Glutamatergic neuron (in vitro differentiated cells): ENCODE results near the gene PIP5K1C. TPM values are rescaled to one million over a fixed set of nuclear protein-coding genes. Genes with fewer than 3 reads are reported as not detected.

Experiments
- DNase-seq: peaks from one replicate; pipeline ENCODE4 v3.0.0; 2022
- H3K27ac Mint-ChIP-seq: one replicate; pipeline ENCODE4 v1.8.0; 2020; ENCODE audit warnings: mild to moderate bottlenecking, mixed read lengths, inconsistent platforms; ENCODE audit not compliant: unreplicated experiment
- H3K27me3 Mint-ChIP-seq: one replicate; pipeline ENCODE4 v1.8.0; 2020; ENCODE audit warnings: mild to moderate bottlenecking, moderate library complexity, mixed read lengths, inconsistent platforms; ENCODE audit not compliant: unreplicated experiment
- H3K36me3 Mint-ChIP-seq: one replicate; pipeline ENCODE4 v1.8.0; 2020; ENCODE audit warnings: mild to moderate bottlenecking, mixed read lengths, inconsistent platforms; ENCODE audit not compliant: unreplicated experiment
- H3K4me1 Mint-ChIP-seq: one replicate; pipeline ENCODE4 v1.8.0; 2020; ENCODE audit warnings: mild to moderate bottlenecking, low read depth, mixed read lengths, inconsistent platforms; ENCODE audit not compliant: unreplicated experiment
- H3K4me3 Mint-ChIP-seq: one replicate; pipeline ENCODE4 v1.8.0; 2020; ENCODE audit warnings: mild to moderate bottlenecking, mixed read lengths, inconsistent platforms; ENCODE audit not compliant: unreplicated experiment
- H3K9me3 Mint-ChIP-seq: one replicate; pipeline ENCODE4 v1.8.0; 2020; ENCODE audit warnings: mild to moderate bottlenecking, moderate library complexity, mixed read lengths, inconsistent platforms; ENCODE audit not compliant: unreplicated experiment
- total RNA-seq: library from RNA; stranded (reverse); fragmentation: NEBNext Ultra II Directional; extraction: Animal tissue kit (Norgen Biotek cat#: 25700); gene quantifications from one replicate; pipeline ENCODE4 v1.2.1, GENCODE V29; 2021; ENCODE audit not compliant: unreplicated experiment
- TF ChIP-seq, protein P1 (sequence below): fragments of 200-600 bp; sonication (generic); IDR thresholded peaks from one replicate; pipeline ENCODE4 v1.5.0; 2021; ENCODE audit not compliant: partially characterized antibody, unreplicated experiment

The PIP5K1C gene
- total RNA-seq, 1 donor from 2014 or later: 169 TPM

DNA sequence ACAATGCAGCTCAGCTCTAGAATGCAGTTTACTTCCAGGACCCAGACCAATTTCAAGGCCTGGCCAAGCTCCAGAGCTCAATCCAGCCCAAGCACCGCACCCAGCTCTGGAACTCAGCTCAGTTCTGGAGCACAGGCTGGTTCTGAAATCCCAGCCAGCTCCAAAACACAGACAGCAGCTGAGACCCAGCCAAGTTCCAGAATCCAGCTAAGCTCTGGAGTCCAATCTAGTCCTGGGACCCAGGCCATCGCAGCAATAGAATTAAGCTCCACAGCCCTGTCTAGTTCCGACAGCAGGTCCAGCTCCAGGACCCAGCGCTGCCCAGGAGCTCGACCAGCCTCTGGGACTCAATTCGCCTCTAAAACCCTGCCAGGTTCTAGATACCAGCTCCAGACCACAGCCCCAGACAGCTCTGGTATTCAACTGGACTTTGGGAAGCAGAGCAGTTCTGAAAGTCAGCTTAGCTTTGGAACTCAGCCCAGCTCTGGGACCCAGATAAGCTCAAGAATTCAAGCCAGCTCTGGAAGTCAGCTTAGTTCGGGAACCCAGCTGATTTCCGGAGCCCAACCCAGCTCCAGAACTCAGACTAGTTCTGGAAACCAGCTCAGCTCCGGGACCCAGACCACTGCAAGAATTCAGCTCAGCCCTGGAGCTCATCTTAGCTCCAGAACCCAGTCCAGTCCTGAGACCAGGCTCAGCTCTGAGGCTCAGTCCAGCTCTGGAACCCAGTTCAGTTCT, 108.2 kb downstream of the PIP5K1C start:
- H3K27ac Mint-ChIP-seq: no peak overlapping the region
- H3K27me3 Mint-ChIP-seq: peaks cover 9% of the 10 kb centered on the region
- H3K4me3 Mint-ChIP-seq: no peak overlapping the region

DNA sequence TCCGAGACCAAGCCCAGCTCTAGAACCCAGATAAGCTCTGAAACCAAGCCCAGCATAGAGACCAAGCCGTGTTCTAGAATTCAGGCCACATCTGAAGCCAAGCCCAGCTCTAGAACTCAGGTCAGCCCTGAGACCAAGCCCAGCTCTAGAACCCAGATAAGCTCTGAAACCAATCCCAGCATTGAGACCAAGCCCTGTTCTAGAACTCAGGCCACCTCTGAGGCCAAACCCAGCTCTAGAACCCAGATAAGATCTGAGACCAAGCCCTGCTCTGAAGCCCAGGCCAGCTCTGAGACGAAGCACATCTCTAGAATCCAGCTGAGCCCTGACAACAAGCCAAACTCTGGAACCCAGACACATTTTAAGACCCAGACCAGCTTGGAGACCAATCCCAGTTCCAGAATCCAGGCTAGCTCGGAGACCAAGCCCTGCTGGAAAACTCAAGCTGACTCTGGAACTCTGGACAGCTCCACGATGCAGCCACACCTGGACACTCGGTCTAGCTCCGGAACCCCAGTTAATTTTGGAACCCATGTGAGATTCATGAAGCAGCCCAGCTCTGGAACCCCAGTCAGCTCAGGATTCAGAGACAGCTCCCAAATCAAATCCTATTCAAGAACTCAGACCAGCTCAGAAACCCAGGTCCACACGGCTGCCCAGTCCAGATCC, 109.1 kb downstream of the PIP5K1C start:
- H3K27ac Mint-ChIP-seq: no peak overlapping the region
- peaks cover 9% of the 10 kb centered on the region for H3K27me3 Mint-ChIP-seq
- H3K9me3 Mint-ChIP-seq: peaks cover 4% of the 10 kb centered on the region
- no peaks in the 10 kb centered on the region for H3K4me1 Mint-ChIP-seq
- H3K4me3 Mint-ChIP-seq: no peak overlapping the region
- TF ChIP-seq, protein P1, sequence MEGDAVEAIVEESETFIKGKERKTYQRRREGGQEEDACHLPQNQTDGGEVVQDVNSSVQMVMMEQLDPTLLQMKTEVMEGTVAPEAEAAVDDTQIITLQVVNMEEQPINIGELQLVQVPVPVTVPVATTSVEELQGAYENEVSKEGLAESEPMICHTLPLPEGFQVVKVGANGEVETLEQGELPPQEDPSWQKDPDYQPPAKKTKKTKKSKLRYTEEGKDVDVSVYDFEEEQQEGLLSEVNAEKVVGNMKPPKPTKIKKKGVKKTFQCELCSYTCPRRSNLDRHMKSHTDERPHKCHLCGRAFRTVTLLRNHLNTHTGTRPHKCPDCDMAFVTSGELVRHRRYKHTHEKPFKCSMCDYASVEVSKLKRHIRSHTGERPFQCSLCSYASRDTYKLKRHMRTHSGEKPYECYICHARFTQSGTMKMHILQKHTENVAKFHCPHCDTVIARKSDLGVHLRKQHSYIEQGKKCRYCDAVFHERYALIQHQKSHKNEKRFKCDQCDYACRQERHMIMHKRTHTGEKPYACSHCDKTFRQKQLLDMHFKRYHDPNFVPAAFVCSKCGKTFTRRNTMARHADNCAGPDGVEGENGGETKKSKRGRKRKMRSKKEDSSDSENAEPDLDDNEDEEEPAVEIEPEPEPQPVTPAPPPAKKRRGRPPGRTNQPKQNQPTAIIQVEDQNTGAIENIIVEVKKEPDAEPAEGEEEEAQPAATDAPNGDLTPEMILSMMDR: no peak
- no peaks in the 10 kb centered on the region for H3K36me3 Mint-ChIP-seq
- no peak for DNase-seq

More for the DNA sequence above, 108.2 kb downstream of the PIP5K1C start:
- peaks cover 4% of the 10 kb centered on the region for H3K9me3 Mint-ChIP-seq
- no peak for DNase-seq
- H3K36me3 Mint-ChIP-seq: no peaks in the 10 kb centered on the region
- no peaks in the 10 kb centered on the region for H3K4me1 Mint-ChIP-seq
- TF ChIP-seq, protein P1: no peak

DNA sequence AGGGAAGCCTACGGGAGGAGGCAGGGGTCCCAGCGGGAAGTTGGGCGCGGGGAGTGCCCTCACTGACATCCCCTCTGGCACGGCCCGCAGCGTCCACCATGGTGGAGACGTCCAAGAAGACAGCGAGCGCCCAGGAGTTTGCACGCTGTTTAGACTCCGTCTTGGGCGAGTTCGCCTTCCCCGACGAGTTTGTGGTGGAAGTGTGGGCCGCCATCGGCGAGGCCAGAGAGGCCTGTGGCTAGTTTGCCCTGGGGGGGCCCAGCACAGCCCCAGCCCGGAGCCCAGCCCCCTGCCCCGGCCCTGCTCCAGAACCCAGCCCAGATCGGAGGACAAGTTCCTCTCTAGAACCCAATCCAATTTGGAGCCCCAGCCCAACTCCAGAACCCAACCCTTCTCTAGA, 110.3 kb downstream of the PIP5K1C start:
- DNase-seq: no peak
- Mint-ChIP-seq H3K9me3 (peaks cover 4% of the 10 kb centered on the region), H3K36me3 (no peaks in the 10 kb centered on the region), H3K4me3 (no peak overlapping the region), H3K27me3 (peaks cover 7% of the 10 kb centered on the region), H3K4me1 (no peaks in the 10 kb centered on the region), H3K27ac (no peak overlapping the region)
- TF ChIP-seq, protein P1: no peak

DNA sequence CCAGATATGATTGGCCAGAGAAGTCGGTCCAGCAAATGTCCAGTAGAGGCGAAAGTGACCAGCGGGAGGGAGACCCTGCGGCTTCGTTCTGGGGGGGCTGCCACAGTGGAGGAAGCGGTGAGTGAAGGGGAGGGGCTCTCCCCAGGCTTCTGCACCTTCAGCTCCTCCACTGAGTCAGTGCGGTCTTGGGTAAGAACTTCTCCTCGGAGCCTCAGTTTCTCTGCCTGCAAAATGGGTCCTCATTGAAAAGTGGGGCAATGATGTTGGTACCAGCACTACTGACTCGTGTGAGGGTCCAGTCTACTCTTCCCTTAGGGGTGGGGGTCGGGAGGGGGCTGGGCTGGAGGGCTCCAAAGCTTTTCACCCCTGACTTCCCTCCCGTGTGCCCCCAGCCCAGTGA, 110.8 kb downstream of the PIP5K1C start:
- H3K4me3 Mint-ChIP-seq: no peak overlapping the region

More for the DNA sequence above, 110.8 kb downstream of the PIP5K1C start:
- no peak for DNase-seq
- H3K27me3 Mint-ChIP-seq: peaks cover 7% of the 10 kb centered on the region
- H3K36me3 Mint-ChIP-seq: no peaks in the 10 kb centered on the region
- TF ChIP-seq, protein P1: no peak
- peaks cover 4% of the 10 kb centered on the region for H3K9me3 Mint-ChIP-seq
- H3K4me1 Mint-ChIP-seq: no peaks in the 10 kb centered on the region
- no peak overlapping the region for H3K27ac Mint-ChIP-seq
